ENCODE results near the gene RPAP2. TPM values are rescaled to one million over a fixed set of nuclear protein-coding genes. Genes with fewer than 3 reads are reported as not detected.

RPAP2 gene
- total and polyA plus RNA-seq, 10 of the 15 experiments (the other 5 are each of a cell fraction or from before 2014, with no cell fraction given), result 11.4 to 39.5 (median 21.7) TPM

GRCh38 chr1:92298573-92299476 is at the start of gene RPAP2, which contains the start of gene GLMN (continued):
- TF ChIP-seq NKRF (conservative IDR thresholded peaks at IDR 0.05) (peak; percentile 46; the same call in 1 of the 2 replicates), REST (IDR thresholded peaks at IDR 0.05; ENCODE audit: low read depth, low read length) (no peak), POLR2A (IDR thresholded peaks at IDR 0.05; ENCODE audit: low read depth, low read length) (peak; percentile 99), RCOR1 (conservative IDR thresholded peaks at IDR 0.05; ENCODE audit: low read depth, low read length) (no peak), TCF12 (IDR thresholded peaks at IDR 0.05; ENCODE audit: low read depth, low read length) (0 out of 2 replicates have a peak, but pooled peaks have one; percentile 5), EP300 (IDR thresholded peaks at IDR 0.05; ENCODE audit: borderline replicate concordance in 1 of 2, control insufficient read depth in 1 of 2, low read depth in 2 of 2, low read length in 2 of 2) (no peak), NFYA (IDR thresholded peaks at IDR 0.05; ENCODE audit: borderline replicate concordance, low read depth, low read length) (no peak), SUZ12 (IDR thresholded peaks at IDR 0.05; ENCODE audit: unreplicated experiment) (no peak), PAX8 (IDR thresholded peaks at IDR 0.05) (no peak), ZZZ3 (IDR thresholded peaks at IDR 0.05; ENCODE audit: control insufficient read depth, insufficient read length, low read depth) (no peak), MYC (IDR thresholded peaks at IDR 0.05; ENCODE audit: insufficient read depth, insufficient read length, insufficient replicate concordance, low read length, severe bottlenecking) (no peak), SIN3A (IDR thresholded peaks at IDR 0.05; ENCODE audit: low read depth, low read length) (no peak), EGR1 (IDR thresholded peaks at IDR 0.05; ENCODE audit: borderline replicate concordance in 1 of 2, low read depth in 2 of 2, low read length in 2 of 2) (no peak), CREB1 (IDR thresholded peaks at IDR 0.05; ENCODE audit: low read depth) (no peak; the same call in none of the 2 replicates), PAX5 (IDR thresholded peaks at IDR 0.05; ENCODE audit: borderline replicate concordance, low read depth, low read length) (peak; percentile 38; the same call in 1 of the 2 replicates), RELA (IDR thresholded peaks at IDR 0.05; ENCODE audit: borderline replicate concordance, partially characterized antibody) (no peak), STAT3 (IDR thresholded peaks at IDR 0.05; ENCODE audit: low read depth, low read length) (no peak), CREM (IDR thresholded peaks at IDR 0.05; ENCODE audit: low read depth) (peak; percentile 42; the same call in 1 of the 2 replicates)
